Right atrium auricular region (tissue), 2 donors: ENCODE data around the gene SLC9C2. TPM values are rescaled to one million over a fixed set of nuclear protein-coding genes. Genes with fewer than 3 reads are reported as not detected.
"Not testable (repeated sequence)": the region's sequence is repeated elsewhere in the genome, so short reads cannot be mapped to it uniquely, and the experiment has no call there.

Experiments used
- DNase-seq: peaks from one replicate; pipeline ENCODE4 v3.0.0-alpha.2; 2019; ENCODE audit warnings: low spot score
- H3K27ac ChIP-seq, 2 donors: fragments of 200-600 bp; sonication (generic); 1 replicate in 1 of 2; 2 replicates in 1 of 2; pipeline ENCODE4 v1.5.1; 2016 to 2019
- H3K27me3 ChIP-seq, 2 donors: fragments of 200-600 bp; sonication (generic); one replicate each; pipeline versions ENCODE4 v1.5.1 to v1.6.0; 2017 to 2019
- H3K36me3 ChIP-seq: fragments of 200-600 bp; sonication (generic); one replicate; pipeline ENCODE4 v1.5.1; 2016
- H3K4me1 ChIP-seq, 2 donors: fragments of 200-600 bp; sonication (generic); one replicate each; pipeline versions ENCODE4 v1.5.1 to v1.6.0; 2017 to 2019
- H3K4me3 ChIP-seq, 2 donors: fragments of 200-600 bp; sonication (generic); 1 replicate in 1 of 2; 2 replicates in 1 of 2; pipeline ENCODE4 v1.5.1; 2017 to 2019; ENCODE audit warnings: mild to moderate bottlenecking in 1 of 2, moderate library complexity in 1 of 2
- H3K9me3 ChIP-seq, 2 donors: fragments of 200-600 bp; sonication (generic); one replicate each; pipeline ENCODE4 v1.5.1; 2019
- CTCF ChIP-seq, 2 donors: fragments of 200-600 bp; sonication (generic); IDR thresholded peaks; one replicate each; pipeline ENCODE4 v1.5.1; 2019; ENCODE audit warnings: antibody characterized with exemption in 2 of 2
- total RNA-seq, 2 donors: library from RNA; depleted of rRNA; stranded (reverse); fragments of >200 nt; gene quantifications; one replicate each; pipeline ENCODE4 v1.1.0, GENCODE V29; 2016

The SLC9C2 gene
- total RNA-seq, 2 donors from 2014 or later, result 0.24 TPM; not detected in 1

- TF ChIP-seq CTCF (IDR thresholded peaks at IDR 0.05), result no peak
- no peak for DNase-seq
- no peaks in the 10 kb centered on the region for H3K36me3 ChIP-seq
- H3K9me3 ChIP-seq, result peaks cover 0 to 9% of the 10 kb centered on the region in 2 donors
- no peaks in the 10 kb centered on the region for H3K27me3 ChIP-seq
- H3K4me3 ChIP-seq, result no peak overlapping the region
- H3K4me1 ChIP-seq, result no peaks in the 10 kb centered on the region
- no peak overlapping the region for H3K27ac ChIP-seq
Observed at GRCh38 chr1:173570370-173571007, 32.4 kb downstream of the SLC9C2 start.

- Histone ChIP-seq H3K4me1 (no peaks in the 10 kb centered on the region), H3K9me3 (peaks cover 0 to 9% of the 10 kb centered on the region in 2 donors), H3K36me3 (no peaks in the 10 kb centered on the region), H3K27me3 (no peaks in the 10 kb centered on the region), H3K27ac (no peak overlapping the region), H3K4me3 (no peak overlapping the region)
- no peak for TF ChIP-seq CTCF (IDR thresholded peaks at IDR 0.05)
- no peak for DNase-seq
Observed at GRCh38 chr1:173568483-173568882, 34.4 kb downstream of the SLC9C2 start.

GRCh38 chr1:173563846-173564245, 39.0 kb downstream of the SLC9C2 start:
- not testable (repeated sequence) for DNase-seq, H3K9me3 ChIP-seq, H3K4me1 ChIP-seq, H3K27ac ChIP-seq, H3K27me3 ChIP-seq, H3K4me3 ChIP-seq, H3K36me3 ChIP-seq

GRCh38 chr1:173562813-173563212, 40.1 kb downstream of the SLC9C2 start:
- no peak overlapping the region for H3K4me3 ChIP-seq
- H3K27me3 ChIP-seq, result no peaks in the 10 kb centered on the region
- no peaks in the 10 kb centered on the region for H3K4me1 ChIP-seq
- peaks cover 0 to 9% of the 10 kb centered on the region in 2 donors for H3K9me3 ChIP-seq
- DNase-seq, result no peak
- H3K27ac ChIP-seq, result no peak overlapping the region
- TF ChIP-seq CTCF (IDR thresholded peaks at IDR 0.05), result no peak
- no peaks in the 10 kb centered on the region for H3K36me3 ChIP-seq

- no peaks in the 10 kb centered on the region for H3K27me3 ChIP-seq
- H3K4me3 ChIP-seq, result no peak overlapping the region
- no peaks in the 10 kb centered on the region for H3K4me1 ChIP-seq
- no peak overlapping the region for H3K27ac ChIP-seq
- TF ChIP-seq CTCF (IDR thresholded peaks at IDR 0.05), result no peak
- DNase-seq, result no peak
- no peaks in the 10 kb centered on the region for H3K36me3 ChIP-seq
- H3K9me3 ChIP-seq, result no peaks in the 10 kb centered on the region
Observed at GRCh38 chr1:173561263-173561662, 41.6 kb downstream of the SLC9C2 start.

- Histone ChIP-seq H3K27me3 (no peaks in the 10 kb centered on the region), H3K9me3 (no peaks in the 10 kb centered on the region), H3K27ac (no peak overlapping the region), H3K4me3 (no peak overlapping the region), H3K36me3 (no peaks in the 10 kb centered on the region), H3K4me1 (no peaks in the 10 kb centered on the region)
- DNase-seq, result no peak
- no peak for TF ChIP-seq CTCF (IDR thresholded peaks at IDR 0.05)
Observed at GRCh38 chr1:173560285-173560880, 42.5 kb downstream of the SLC9C2 start.
